HG03039 (cell line): ENCODE results near the gene TDRD7.

Experiments used
- ATAC-seq: cut with Tn5 transposase; IDR thresholded peaks from one replicate; pipeline ENCODE4 v1.9.1; 2021; ENCODE audit warnings: mild to moderate bottlenecking, moderate library complexity; ENCODE audit not compliant: unreplicated experiment

The TDRD7 gene, protein sequence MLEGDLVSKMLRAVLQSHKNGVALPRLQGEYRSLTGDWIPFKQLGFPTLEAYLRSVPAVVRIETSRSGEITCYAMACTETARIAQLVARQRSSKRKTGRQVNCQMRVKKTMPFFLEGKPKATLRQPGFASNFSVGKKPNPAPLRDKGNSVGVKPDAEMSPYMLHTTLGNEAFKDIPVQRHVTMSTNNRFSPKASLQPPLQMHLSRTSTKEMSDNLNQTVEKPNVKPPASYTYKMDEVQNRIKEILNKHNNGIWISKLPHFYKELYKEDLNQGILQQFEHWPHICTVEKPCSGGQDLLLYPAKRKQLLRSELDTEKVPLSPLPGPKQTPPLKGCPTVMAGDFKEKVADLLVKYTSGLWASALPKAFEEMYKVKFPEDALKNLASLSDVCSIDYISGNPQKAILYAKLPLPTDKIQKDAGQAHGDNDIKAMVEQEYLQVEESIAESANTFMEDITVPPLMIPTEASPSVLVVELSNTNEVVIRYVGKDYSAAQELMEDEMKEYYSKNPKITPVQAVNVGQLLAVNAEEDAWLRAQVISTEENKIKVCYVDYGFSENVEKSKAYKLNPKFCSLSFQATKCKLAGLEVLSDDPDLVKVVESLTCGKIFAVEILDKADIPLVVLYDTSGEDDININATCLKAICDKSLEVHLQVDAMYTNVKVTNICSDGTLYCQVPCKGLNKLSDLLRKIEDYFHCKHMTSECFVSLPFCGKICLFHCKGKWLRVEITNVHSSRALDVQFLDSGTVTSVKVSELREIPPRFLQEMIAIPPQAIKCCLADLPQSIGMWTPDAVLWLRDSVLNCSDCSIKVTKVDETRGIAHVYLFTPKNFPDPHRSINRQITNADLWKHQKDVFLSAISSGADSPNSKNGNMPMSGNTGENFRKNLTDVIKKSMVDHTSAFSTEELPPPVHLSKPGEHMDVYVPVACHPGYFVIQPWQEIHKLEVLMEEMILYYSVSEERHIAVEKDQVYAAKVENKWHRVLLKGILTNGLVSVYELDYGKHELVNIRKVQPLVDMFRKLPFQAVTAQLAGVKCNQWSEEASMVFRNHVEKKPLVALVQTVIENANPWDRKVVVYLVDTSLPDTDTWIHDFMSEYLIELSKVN

GRCh38 chr9:97411789-97412625 lies at the start of gene TDRD7:
Gene TDRD7, plus strand, starts transcription at chr9:97412096. Its CDS starts 16,370 bp downstream, at chr9:97428466.
- ATAC-seq = peak; percentile 86

DNA sequence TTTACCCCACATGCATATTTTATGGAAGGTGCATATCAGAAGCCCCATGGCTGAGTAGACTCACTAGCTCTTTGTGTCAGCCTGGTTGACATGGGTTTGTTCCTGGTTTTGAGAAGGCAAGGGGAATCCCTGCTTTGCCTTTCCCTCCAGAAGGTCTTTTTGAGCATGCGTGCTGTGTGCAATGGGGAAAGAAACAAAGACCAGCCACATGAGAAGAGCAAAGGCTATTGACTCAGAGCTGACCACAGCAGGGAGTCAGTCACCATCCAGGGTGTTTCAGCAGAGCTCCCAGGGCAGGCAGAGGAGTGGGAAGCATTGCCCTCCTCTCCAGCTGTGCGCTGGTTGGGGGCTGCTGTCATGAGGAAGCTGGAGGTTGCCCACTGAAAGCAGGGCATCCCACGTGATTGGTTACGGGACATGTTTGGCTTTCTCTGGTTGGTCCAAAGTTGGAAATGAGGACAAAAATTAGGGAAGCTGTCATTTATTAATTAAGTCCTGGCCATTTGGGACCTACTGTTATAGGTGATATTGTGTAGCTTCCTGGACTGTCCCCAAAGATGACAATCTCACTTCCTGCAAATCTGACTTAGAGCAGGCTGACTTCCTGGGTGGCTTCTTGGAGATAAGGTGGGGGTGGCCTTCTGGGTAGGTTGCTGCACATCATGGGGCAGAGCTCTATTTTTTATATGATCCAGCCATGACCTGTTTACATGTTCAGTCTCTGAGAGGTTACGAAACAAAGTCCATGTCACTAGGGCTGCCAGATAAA lies 48.9 kb upstream of the TDRD7 start:
- ATAC-seq = no peak

DNA sequence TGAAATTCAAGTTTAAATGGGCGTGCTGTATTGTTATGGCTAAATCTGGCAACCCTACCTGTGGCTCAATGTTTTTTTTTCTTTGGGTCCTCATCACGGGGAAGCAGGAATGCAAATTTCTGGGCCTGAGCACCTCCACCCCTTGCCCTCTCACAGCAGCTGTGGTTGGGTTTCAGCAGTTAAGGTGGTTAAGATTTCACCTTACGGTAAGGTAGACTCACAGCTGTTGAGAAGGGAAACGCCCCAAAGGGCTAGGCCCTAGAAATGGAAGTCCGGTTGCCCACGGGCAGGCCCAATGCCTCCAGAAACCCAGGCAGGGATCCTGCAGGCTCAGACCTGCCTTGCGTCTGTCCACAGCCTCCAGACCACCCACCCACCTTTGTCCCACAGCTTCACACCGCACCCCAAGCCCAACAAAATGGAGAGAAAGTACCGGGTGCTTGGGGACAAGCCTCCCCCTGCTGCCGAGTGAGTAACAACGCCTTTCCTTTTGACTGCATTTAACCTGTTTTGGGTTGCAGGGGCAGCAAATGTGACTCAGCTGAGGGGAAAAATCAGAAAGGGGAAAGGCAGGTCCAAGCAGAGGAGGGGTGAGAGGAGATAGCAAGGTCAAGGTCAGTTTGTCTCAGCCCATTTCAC lies 48.1 kb upstream of the TDRD7 start:
- no peak for ATAC-seq

- no peak for ATAC-seq
Measured at GRCh38 chr9:97364769-97365490, 47.0 kb upstream of the TDRD7 start.

DNA sequence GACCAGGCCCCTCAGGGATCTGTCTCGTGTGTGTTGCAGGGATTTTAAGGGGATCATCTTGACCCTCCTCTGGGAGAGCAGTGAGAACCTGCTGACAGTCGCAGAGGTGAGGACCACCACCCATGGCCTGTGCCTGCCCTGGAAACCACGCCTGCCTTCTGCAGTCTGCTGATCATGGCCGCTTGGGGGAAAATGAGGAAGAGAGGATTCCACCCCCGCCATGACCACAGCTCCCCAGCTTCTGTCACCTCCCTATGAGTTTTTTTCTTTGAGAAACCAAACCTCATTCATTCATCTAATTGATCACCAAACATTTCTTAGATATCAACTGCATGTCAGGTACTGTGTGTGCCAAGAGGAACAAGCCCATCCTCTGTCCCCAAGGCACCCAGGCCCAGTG lies 46.3 kb upstream of the TDRD7 start:
- no peak for ATAC-seq

DNA sequence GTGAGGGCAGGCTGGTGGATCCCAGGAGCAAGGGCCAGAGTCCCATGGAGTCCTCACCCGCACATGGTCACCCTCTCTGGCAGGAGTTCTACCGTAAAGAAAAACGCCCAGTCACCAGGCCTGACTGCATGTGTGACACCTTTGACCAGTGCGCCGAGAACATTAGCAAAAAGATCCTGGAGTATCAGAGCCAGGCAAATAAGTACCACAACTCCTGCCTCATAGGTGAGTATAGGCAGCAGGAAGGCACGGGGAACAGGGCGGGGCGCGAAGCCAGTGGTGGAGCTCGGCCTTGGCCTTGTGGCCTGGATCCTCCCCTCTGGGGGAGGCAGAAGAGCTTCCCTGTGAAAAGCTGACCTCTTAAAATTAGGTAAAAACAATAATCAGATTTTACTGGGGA lies 45.4 kb upstream of the TDRD7 start:
- ATAC-seq = no peak

GRCh38 chr9:97366889-97367288 lies 45.0 kb upstream of the TDRD7 start:
- no peak for ATAC-seq

- ATAC-seq = no peak
Measured at GRCh38 chr9:97367729-97368128, 44.2 kb upstream of the TDRD7 start.

- ATAC-seq = no peak
Measured at GRCh38 chr9:97368964-97369363, 42.9 kb upstream of the TDRD7 start.

DNA sequence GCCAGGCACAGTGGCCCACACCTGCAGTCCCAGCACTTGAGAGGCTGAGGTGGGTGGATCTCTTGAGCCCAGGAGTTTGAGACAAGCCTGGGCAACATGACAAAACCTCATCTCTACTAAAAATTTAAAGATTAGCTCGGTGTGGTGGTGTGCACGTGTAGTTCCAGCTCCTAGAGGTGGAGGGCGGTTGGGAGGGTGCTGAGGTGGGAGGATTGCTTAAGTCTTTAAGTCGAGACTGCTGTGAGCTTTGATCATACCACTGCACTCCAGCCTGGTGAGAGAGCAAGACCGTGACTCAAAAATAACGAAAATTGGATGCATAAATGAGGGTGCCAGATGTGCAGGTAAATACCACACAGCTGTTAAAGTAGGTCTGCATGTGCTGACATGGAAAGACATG lies 39.3 kb upstream of the TDRD7 start:
- ATAC-seq = no peak

GRCh38 chr9:97373331-97373730 lies 38.6 kb upstream of the TDRD7 start:
- ATAC-seq = no peak

GRCh38 chr9:97374811-97375210 lies 37.1 kb upstream of the TDRD7 start:
- ATAC-seq = no peak

- ATAC-seq = no peak
Measured at GRCh38 chr9:97376902-97377301, 35.0 kb upstream of the TDRD7 start.

GRCh38 chr9:97382099-97382718 lies 29.7 kb upstream of the TDRD7 start:
- ATAC-seq = no peak

- ATAC-seq = no peak
Measured at GRCh38 chr9:97384406-97385262, 27.3 kb upstream of the TDRD7 start.

DNA sequence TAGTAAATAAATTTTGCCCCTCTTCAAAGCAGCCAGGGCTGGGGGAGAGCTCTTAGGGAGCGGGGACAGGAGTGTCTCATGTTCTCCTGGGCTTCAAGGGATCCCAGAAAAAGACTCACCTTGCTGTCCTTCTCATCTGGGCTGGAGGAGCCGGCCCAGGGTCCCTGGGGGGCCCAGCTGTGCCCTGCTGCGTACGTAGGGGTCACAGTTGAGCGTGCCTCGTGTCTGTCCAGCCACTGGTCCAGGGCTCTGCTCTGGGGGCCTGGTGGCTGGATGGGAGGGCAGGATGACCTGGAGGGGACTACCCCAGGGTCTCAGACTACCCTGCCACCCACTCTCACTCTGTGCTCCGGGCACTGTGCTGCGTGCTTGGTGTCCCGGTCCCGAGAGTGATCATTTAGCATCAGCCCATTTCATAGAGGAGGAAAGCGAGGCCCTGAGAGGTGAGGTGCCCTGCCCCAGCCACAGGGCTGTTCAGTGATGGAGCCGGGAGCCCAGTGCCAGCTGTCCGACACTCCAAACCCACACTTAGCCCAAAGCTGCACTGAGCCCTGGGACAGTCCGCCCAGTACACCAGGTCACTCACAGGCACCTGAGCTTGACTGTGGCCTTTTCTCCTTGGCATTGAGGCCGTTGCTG lies 26.2 kb upstream of the TDRD7 start:
- ATAC-seq = no peak

- no peak for ATAC-seq
Measured at GRCh38 chr9:97386265-97386633, 25.6 kb upstream of the TDRD7 start.
